NT2/D1 (cell line): ENCODE data around the gene AMELX.

Source experiments
- SUZ12 ChIP-seq: IDR thresholded peaks from 2 replicates; pipeline ENCODE4 v1.6.1; 2011; ENCODE audit not compliant: insufficient read length, insufficient read depth; ENCODE audit errors: extremely low read depth
- YY1 ChIP-seq: IDR thresholded peaks from 2 replicates; pipeline ENCODE4 v1.6.1; 2011; ENCODE audit not compliant: insufficient read length, insufficient read depth
- ZNF274 ChIP-seq: IDR thresholded peaks from 2 replicates; pipeline ENCODE4 v1.6.1; 2011; ENCODE audit warnings: mild to moderate bottlenecking, low read depth, low read length

DNA sequence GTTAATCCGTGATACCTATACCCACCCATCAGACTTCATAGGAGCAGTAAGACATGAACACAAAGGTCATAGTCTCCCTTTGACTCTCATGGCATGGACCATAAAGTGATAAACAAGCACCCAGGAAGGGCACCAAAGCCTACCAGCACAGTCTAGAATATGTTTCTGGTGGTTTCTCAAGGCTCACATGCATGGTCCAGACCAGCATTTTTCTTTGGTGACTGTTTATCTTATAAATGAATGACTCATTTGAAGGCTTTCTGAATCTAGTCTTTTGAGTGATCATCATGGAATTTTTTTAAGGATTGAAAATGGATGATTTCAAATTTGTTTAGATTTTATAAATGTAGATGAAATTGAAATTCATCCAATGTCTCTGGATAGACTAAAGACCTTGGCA lies 32.0 kb upstream of the AMELX start:
- TF ChIP-seq SUZ12: no peak
- no peak for TF ChIP-seq ZNF274
- TF ChIP-seq YY1: no peak
